Measurements from ENCODE around the gene OR4A15.

OR4A15 gene

GRCh38 chr11:55367674-55368073, at the start of gene OR4A15:
Gene OR4A15, plus strand, starts transcription at chr11:55367974. Its CDS starts 0 bp downstream, at chr11:55367974.
- DNase-seq: no peak

GRCh38 chr11:55324500-55324899, 43.3 kb upstream of the OR4A15 start:
- DNase-seq: no peak

- DNase-seq: no peak
Measured at GRCh38 chr11:55342901-55343300, 24.9 kb upstream of the OR4A15 start, which contains the start of gene OR4A16. Gene OR4A16, plus strand, starts transcription at chr11:55343201. Its CDS starts 0 bp downstream, at chr11:55343201.

- no peak for DNase-seq
Measured at GRCh38 chr11:55345306-55345705, 22.5 kb upstream of the OR4A15 start.

DNA sequence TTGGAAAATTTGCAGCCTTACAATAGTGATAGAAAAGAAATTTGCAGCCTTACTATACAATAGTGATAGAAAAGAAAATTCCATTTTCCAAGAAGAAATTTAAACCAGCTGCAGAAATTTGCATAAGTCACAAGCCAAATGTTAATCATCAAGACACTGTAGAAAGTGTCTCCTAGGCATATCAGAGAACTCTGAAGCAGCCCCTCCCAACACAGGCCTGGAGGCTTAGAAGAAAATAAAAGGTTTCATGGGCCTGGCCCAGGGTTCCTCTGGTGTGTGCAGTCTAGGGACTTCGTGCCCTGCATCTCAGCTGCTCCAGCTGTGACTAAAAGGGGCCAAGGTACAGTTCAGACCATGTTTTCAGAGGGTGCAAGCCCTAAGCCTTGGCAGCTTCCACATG, 18.7 kb upstream of the OR4A15 start:
- no peak for DNase-seq

DNA sequence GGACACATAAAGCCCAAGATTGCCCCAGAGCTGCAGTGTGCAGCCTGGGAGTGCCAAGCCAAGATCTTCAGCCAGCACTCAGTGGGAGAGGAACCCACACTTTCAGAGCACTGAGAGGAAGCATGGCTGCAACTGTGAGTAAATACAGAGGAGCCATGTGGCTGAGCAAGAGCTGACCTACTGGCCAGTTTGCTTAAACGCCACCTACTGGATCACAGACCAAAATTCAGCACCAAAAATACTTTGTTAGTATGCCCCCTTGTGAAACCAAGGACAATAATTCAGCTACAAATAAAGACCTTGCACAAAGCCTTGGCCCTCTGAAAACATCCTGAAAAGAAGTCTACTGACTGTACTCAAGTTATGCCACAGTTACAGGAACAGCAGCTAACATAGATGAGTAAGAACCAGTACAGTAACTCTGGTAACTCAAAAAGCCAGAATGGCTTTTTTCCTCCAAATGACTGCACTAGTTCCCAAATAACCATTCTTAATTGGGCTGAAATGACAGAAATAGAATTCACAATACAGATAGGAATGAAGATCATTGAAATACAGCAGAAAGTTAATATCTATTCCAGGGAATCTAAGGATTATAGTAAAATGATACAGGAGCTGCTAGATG, 10.1 kb upstream of the OR4A15 start:
- no peak for DNase-seq

- no peak for DNase-seq
Measured at GRCh38 chr11:55401011-55401410, 33.2 kb downstream of the OR4A15 start.

Data from hematopoietic multipotent progenitor cell treated with erythropoietin and hydrocortisone succinate and interleukin-3 and kit ligand, for 6 days (in vitro differentiated cells).